ENCODE measurements around the gene GRM4. TPM values are rescaled to one million over a fixed set of nuclear protein-coding genes. Genes with fewer than 3 reads are reported as not detected.

GRM4 gene
- total RNA-seq, 4 donors from 2014 or later = not detected

- no peak for TF ChIP-seq CTCF (IDR thresholded peaks at IDR 0.05; ENCODE audit: low read depth)
Observed at GRCh38 chr6:34059136-34059731, 86.7 kb downstream of the GRM4 start.

GRCh38 chr6:34057790-34058189 lies 88.1 kb downstream of the GRM4 start:
- TF ChIP-seq CTCF (IDR thresholded peaks at IDR 0.05; ENCODE audit: low read depth) = no peak

GRCh38 chr6:34057191-34057590 lies 88.7 kb downstream of the GRM4 start:
- TF ChIP-seq CTCF (IDR thresholded peaks at IDR 0.05; ENCODE audit: low read depth) = no peak

- TF ChIP-seq CTCF (IDR thresholded peaks at IDR 0.05; ENCODE audit: low read depth) = no peak
Observed at GRCh38 chr6:34056305-34057108, 89.4 kb downstream of the GRM4 start.

GRCh38 chr6:34055223-34055933 lies 90.5 kb downstream of the GRM4 start:
- no peak for TF ChIP-seq CTCF (IDR thresholded peaks at IDR 0.05; ENCODE audit: low read depth)

GRCh38 chr6:34053721-34054120 lies 92.2 kb downstream of the GRM4 start:
- TF ChIP-seq CTCF (IDR thresholded peaks at IDR 0.05; ENCODE audit: low read depth) = no peak
